MG63 (cell line): Measurements from ENCODE around the gene MINPP1. TPM values are rescaled to one million over a fixed set of nuclear protein-coding genes. Genes with fewer than 3 reads are reported as not detected.
"Not testable (repeated sequence)": the region's sequence is repeated elsewhere in the genome, so short reads cannot be mapped to it uniquely, and the experiment has no call there.

Experiments
- DNase-seq: peaks from one replicate; pipeline ENCODE4 v3.0.0-alpha.2; 2020
- H3K27me3 ChIP-seq: fragments of 250-450 bp; sonication (Bioruptor Pico); 2 replicates; pipeline ENCODE4 v1.5.1; 2020; ENCODE audit warnings: mild to moderate bottlenecking, moderate library complexity
- H3K36me3 ChIP-seq: fragments of 250-450 bp; sonication (Bioruptor Pico); 2 replicates; pipeline ENCODE4 v1.5.1; 2020; ENCODE audit warnings: mild to moderate bottlenecking, moderate library complexity
- H3K4me3 ChIP-seq: fragments of 250-450 bp; sonication (Bioruptor Pico); 2 replicates; pipeline ENCODE4 v1.5.1; 2020; ENCODE audit warnings: mild to moderate bottlenecking, moderate library complexity
- H3K9me3 ChIP-seq: fragments of 250-450 bp; sonication (Bioruptor Pico); 2 replicates; pipeline ENCODE4 v1.5.1; 2020; ENCODE audit warnings: mild to moderate bottlenecking, moderate library complexity
- total RNA-seq: library from RNA; depleted of rRNA; stranded (reverse); fragments of >200 nt; shearing (Covaris generic); gene quantifications from 2 replicates; pipeline ENCODE4 v1.2.3, GENCODE V29; 2014; ENCODE audit warnings: low replicate concordance; rRNA removed

The MINPP1 gene
- total RNA-seq, 1 experiment from 2014 or later, result 20.4 TPM

- DNase-seq, result no peak
- H3K36me3 ChIP-seq, result no peaks in the 10 kb centered on the region
- no peaks in the 10 kb centered on the region for H3K9me3 ChIP-seq
- no peak overlapping the region for H3K4me3 ChIP-seq
- H3K27me3 ChIP-seq, result no peaks in the 10 kb centered on the region
Measured at GRCh38 chr10:87589645-87590051, 85.0 kb downstream of the MINPP1 start.

- Histone ChIP-seq H3K27me3 (no peaks in the 10 kb centered on the region), H3K4me3 (no peak overlapping the region), H3K36me3 (no peaks in the 10 kb centered on the region), H3K9me3 (no peaks in the 10 kb centered on the region)
- no peak for DNase-seq
Measured at GRCh38 chr10:87590705-87591588, 86.3 kb downstream of the MINPP1 start.

DNA sequence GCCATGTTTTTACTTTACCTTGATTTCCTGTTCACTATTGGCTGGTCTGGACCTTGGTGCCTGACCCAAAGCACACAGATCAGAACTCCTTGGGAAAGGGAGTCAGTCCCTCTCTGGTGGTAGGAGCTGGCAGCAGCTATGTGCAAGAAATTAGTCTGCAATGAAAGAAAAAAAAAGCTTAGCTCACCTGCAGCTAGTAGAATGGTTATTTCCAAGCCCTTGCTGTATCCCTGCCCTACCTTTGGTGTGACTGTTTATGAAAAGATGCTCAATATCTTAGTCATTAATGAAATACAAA, 86.8 kb downstream of the MINPP1 start:
- H3K9me3 ChIP-seq, result no peaks in the 10 kb centered on the region
- H3K27me3 ChIP-seq, result no peaks in the 10 kb centered on the region
- no peaks in the 10 kb centered on the region for H3K36me3 ChIP-seq
- H3K4me3 ChIP-seq, result no peak overlapping the region
- no peak for DNase-seq

DNA sequence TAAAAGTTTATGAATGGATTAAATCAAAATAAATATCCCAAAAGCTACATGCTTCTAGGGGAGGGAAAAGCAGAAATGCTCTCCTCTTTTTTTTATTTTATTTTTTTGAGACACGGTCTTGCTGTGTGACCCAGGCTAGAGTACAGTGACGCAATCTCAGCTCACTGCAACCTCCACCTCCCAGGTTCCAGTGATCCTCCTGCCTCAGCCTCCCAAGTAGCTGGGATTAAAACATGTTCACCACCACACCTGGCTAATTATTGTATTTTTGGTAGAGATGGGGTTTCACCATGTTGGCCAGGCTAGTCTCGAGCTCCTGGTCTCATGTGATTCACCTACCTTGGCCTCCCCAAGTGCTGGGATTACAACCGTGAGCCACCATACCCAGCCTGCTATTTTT, 88.2 kb downstream of the MINPP1 start:
- not testable (repeated sequence) for DNase-seq, H3K4me3 ChIP-seq, H3K9me3 ChIP-seq, H3K36me3 ChIP-seq, H3K27me3 ChIP-seq

DNA sequence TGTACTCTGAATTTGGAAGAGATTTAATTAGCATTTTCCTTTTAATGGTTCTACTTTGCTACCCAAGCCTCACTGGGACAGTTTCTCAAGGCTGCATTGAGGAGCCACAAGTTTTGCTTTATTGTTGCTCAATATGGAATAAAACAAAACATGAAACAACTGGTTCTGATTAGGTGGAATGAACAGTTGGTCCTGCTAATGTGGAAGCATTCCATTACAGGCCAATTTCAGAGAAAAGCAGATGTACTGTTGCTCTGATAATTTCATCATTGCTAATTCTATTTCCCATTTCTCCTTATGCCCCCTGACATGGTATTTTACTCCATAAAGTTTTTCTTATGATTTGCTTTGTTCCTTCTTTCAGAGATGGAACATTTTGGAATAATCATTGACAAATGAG, 89.0 kb downstream of the MINPP1 start:
- no peaks in the 10 kb centered on the region for H3K9me3 ChIP-seq
- DNase-seq, result no peak
- no peaks in the 10 kb centered on the region for H3K36me3 ChIP-seq
- H3K4me3 ChIP-seq, result no peak overlapping the region
- H3K27me3 ChIP-seq, result no peaks in the 10 kb centered on the region

GRCh38 chr10:87594181-87594580, 89.5 kb downstream of the MINPP1 start:
- H3K9me3 ChIP-seq, result no peaks in the 10 kb centered on the region
- no peak for DNase-seq
- H3K27me3 ChIP-seq, result no peaks in the 10 kb centered on the region
- no peaks in the 10 kb centered on the region for H3K36me3 ChIP-seq
- no peak overlapping the region for H3K4me3 ChIP-seq

DNA sequence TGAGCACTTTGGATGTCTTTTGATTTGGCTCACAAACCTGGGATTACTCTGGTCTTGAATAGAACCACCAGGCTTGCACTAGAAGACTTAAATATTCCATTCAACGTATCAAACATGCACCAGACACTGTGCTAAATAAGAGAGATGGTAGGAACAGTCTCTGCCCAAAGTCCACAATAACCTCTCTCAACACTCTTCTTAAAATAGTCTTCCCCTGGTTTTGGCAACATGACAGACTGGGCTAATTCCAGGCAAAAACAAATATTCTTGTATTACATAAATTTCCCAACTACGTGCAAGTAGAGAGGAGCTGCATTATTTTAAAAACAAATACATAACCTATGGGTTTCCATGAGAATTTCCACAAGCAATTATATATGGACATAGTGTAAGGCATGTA, 90.2 kb downstream of the MINPP1 start:
- Histone ChIP-seq H3K4me3 (no peak overlapping the region), H3K36me3 (no peaks in the 10 kb centered on the region), H3K27me3 (no peaks in the 10 kb centered on the region), H3K9me3 (no peaks in the 10 kb centered on the region)
- DNase-seq, result no peak

DNA sequence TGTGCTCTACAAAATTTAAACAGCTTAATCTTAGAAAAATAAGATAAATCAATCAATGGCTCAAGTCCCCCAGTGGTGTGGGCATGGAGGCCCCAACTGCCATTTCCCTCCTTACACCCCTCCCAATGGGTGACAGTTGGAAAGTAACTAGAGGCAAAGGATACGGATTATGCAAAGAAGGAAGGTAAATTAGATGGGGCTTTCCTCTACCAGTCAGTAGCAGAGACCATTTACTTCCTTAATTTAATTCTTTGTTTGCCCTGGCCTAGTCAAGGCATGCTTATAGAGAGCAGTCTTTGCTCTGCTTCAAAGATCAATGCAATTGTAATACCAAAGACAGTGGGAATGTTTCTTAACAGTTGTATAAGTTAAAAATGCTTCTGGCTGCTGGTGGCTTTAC, 91.7 kb downstream of the MINPP1 start:
- H3K4me3 ChIP-seq, result no peak overlapping the region
- no peak for DNase-seq
- no peaks in the 10 kb centered on the region for H3K9me3 ChIP-seq
- H3K36me3 ChIP-seq, result no peaks in the 10 kb centered on the region
- no peaks in the 10 kb centered on the region for H3K27me3 ChIP-seq

GRCh38 chr10:87598700-87599099, 94.0 kb downstream of the MINPP1 start:
- no peaks in the 10 kb centered on the region for H3K9me3 ChIP-seq
- no peaks in the 10 kb centered on the region for H3K27me3 ChIP-seq
- no peak overlapping the region for H3K4me3 ChIP-seq
- H3K36me3 ChIP-seq, result no peaks in the 10 kb centered on the region
- DNase-seq, result peak; percentile 22

DNA sequence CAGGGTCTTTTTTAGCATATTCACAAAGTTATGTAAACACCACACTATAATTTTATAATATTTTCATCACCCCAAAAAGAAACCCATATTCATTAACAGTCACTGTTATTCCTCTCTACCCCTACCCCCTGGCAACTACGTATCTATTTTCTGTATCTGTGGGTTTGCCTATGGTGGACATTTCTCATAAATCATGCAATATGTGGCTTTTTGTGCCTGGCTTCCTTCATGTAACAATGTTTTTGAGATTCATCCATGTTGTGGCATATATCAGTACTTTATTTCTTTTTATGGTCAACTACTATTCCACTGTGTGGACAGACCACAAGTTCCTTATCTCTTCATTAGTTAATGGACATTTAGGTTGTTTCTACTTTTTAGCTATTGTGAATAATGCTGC, 95.9 kb downstream of the MINPP1 start:
- H3K27me3 ChIP-seq, result no peaks in the 10 kb centered on the region
- no peak overlapping the region for H3K4me3 ChIP-seq
- H3K9me3 ChIP-seq, result no peaks in the 10 kb centered on the region
- H3K36me3 ChIP-seq, result no peaks in the 10 kb centered on the region
- DNase-seq, result no peak

Other genes with a start within 250 kb of the MINPP1 start
- 0.17 and 1.5 TPM in 2 replicates for gene NUTM2D, start 147.1 kb upstream of the MINPP1 start, total RNA-seq
- 34.2 and 38.6 TPM in 2 replicates for gene PAPSS2, start 155.0 kb downstream of the MINPP1 start, total RNA-seq